ENCODE data around the gene PBOV1.
"Not testable (repeated sequence)": the region's sequence is repeated elsewhere in the genome, so short reads cannot be mapped to it uniquely, and the experiment has no call there.

Gene PBOV1

DNA sequence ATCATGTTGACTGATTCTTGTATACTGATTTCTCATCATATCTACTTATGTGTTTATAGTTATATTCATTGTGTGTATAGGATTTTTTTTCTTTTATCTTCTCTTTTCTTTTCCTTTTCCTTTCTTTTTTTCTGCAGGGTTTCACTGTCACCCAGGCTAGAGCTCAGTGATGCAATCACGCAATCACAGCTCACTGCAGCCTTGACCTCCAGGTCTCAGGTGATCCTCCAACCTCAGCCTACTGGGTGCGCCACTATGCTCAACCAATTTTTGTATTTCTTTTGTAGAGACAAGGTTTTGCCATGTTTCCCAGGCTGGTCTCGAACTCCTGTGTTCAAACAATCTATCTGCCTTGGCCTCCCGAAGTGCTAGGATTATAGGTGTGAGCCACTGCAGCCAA lies 1.6 kb upstream of the PBOV1 start:
- TF ChIP-seq, protein P1, sequence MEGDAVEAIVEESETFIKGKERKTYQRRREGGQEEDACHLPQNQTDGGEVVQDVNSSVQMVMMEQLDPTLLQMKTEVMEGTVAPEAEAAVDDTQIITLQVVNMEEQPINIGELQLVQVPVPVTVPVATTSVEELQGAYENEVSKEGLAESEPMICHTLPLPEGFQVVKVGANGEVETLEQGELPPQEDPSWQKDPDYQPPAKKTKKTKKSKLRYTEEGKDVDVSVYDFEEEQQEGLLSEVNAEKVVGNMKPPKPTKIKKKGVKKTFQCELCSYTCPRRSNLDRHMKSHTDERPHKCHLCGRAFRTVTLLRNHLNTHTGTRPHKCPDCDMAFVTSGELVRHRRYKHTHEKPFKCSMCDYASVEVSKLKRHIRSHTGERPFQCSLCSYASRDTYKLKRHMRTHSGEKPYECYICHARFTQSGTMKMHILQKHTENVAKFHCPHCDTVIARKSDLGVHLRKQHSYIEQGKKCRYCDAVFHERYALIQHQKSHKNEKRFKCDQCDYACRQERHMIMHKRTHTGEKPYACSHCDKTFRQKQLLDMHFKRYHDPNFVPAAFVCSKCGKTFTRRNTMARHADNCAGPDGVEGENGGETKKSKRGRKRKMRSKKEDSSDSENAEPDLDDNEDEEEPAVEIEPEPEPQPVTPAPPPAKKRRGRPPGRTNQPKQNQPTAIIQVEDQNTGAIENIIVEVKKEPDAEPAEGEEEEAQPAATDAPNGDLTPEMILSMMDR (conservative IDR thresholded peaks at IDR 0.05), result no peak
- H3K27ac ChIP-seq, result no peak overlapping the region

DNA sequence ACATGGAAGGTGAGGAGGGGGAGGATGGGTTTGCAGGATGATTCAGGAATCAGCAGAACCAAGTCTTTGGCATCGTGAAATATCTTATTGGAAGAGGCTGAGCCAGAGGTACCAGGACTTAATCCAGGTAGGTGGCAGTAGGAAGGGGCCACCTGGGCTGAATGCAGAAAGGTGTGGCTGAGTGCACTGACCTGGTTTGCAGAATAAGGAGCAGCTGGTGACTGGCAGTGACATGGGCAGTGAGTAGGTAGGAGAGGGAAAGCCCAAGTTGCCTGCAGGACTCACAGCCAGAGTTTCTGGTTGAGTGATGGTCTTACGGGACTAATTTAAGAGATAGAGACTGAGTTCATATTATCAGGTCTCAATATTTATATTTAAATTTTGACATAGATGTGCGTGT lies 1.1 kb upstream of the PBOV1 start:
- TF ChIP-seq, protein P1 (conservative IDR thresholded peaks at IDR 0.05), result no peak
- peak overlapping the region; percentile 34 for H3K27ac ChIP-seq

DNA sequence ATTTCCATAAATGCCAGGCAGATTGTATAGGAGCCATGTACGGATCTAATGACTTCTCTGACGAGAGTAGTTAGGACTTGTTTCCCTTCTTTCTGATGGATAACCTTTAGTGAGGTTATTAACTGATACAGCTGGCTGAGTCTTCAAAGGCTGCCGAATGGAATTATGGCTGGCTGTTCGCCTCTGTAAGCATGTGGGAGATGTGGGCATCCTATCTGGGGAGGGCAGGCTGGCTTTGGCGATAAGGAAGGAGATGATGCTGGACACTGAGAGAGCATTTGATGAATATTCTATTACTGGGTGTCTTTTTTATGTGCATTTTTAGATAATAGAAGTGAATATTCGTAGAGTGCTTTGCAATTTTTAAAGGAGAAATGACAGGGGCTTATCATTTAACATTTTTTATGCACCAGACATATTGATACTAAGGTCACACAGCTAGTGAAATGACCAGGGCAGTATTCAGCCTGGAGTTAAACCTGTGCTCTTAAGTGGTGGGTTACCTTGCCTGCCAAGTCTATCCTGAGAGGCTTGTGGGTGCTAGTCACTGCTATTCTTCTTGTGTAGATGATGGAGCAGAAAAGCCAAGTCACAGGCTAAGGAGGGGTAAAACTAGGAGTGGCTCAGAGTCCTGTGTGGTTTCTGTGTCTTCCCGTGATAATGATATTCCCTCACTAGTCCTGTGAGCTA lies 3.1 kb downstream of the PBOV1 start:
- TF ChIP-seq, protein P1 (conservative IDR thresholded peaks at IDR 0.05), result no peak
- H3K27ac ChIP-seq, result no peak overlapping the region

DNA sequence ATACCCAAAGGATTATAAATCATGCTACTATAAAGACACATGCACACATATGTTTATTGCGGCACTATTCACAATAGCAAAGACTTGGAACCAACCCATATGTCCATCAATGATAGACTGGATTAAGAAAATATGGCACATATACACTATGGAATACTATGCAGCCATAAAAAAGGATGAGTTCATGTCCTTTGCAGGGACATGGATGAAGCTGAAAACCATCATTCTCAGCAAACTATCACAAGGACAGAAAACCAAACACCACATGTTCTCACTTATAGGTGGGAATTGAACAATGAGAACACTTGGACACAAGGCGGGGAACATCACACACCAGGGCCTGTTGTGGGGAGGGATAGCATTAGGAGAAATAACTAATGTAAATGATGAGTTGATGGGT lies 5.8 kb downstream of the PBOV1 start:
- not testable (repeated sequence) for H3K27ac ChIP-seq

DNA sequence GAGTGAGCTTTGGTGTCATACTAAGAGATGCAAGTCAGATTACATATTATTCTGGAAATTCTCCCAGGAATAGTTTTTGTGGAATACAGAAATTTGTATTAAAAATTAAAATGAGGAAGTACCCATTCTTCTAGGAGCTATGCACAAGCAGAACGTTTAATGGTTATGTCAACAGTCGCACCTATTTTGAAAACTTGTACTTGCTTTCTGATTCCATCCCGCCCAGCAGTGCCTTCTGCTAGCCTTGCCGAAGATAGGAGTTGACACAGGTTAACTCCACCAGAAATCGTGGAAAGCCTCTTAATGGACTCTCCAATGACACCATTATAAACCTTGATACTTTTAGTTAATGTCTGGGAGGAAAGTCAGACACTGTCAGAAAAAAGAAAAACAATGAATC lies 6.7 kb downstream of the PBOV1 start:
- TF ChIP-seq, protein P1 (conservative IDR thresholded peaks at IDR 0.05), result no peak

DNA sequence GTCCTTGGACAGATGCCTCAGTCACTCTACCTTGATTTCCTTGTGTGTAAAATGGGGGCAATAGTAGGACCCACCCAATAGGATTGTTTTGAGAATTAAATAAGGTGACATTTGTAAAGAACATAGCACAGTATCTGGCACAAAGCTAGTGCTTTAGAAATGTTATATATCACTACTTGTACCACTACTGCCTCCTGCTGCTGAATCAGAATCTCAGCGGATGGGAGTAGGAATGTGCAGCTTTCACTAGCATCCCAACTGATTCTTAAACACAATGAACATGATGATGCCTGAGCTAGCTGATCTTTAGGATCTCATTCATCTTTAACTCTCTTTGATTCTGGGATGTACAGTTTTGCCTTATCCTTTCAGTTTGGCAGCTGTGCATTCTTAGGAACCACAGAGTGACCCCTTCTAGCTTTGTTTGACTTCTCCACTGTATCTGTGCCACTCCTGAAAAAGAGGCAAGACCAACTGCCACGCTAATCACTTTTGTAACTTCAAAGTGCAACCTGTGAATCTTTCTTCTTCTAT lies 7.2 kb downstream of the PBOV1 start:
- TF ChIP-seq, protein P1 (conservative IDR thresholded peaks at IDR 0.05), result no peak
- H3K27ac ChIP-seq, result no peak overlapping the region

More for the DNA sequence above, 6.7 kb downstream of the PBOV1 start:
- no peak overlapping the region for H3K27ac ChIP-seq

DNA sequence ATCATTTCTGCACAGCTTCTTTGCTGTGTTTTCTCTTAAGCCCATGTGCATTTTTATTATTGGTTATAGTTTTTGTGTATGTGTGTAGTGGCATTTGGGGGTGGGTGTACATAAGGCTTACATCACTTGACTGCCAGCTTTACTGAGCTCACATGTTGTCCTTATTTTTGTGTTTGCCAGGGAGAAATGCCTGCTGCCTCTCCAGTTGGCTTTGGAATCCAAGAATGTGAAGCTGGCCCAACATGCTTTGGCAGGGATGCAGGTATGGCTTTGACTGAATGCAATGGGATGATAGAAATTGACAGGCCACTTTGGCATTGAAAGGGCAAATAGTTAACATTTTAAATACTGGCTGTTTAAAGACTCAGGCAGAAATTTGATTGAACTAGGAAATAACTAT lies 11.4 kb downstream of the PBOV1 start:
- TF ChIP-seq, protein P1 (conservative IDR thresholded peaks at IDR 0.05), result no peak
- no peak overlapping the region for H3K27ac ChIP-seq

DNA sequence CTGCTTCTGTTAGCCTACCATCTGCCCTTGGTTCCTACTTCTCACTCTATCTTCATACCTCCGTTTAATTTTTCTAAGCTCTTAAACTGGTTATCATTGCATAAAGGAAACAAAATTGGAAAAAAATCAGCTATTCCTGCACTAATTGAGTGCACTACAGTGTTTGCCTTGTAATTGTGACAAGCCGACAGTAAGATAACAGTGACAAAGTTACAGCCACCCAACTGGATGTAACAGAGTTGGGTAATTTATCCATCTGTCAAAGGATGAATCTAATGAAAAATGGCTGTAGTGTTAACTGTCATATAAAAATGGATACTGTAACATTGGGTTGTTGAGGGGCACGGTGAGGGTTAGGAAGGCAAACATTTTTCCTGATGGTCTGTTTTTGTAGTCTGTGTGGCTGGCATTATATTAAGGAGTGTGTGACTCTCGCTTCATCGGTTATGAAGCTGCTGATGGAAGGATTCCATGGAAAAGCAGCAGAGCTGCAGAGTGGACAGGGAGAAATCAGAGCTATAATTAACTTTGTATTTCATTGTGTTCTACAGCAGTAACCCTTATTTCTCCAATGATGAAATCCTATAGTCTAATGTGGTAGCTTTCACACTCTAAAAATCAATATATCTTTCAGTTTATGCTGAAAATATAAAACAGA lies 12.7 kb downstream of the PBOV1 start:
- H3K27ac ChIP-seq, result no peak overlapping the region
- TF ChIP-seq, protein P1 (conservative IDR thresholded peaks at IDR 0.05), result no peak

Measured in VCaP (cell line).